Activated CD8-positive, alpha-beta memory T cell treated with anti-CD3 and anti-CD28 coated beads for 1 hour (primary cell): ENCODE data around the gene C11orf16.
"Not testable (repeated sequence)": the region's sequence is repeated elsewhere in the genome, so short reads cannot be mapped to it uniquely, and the experiment has no call there.

Experiments
- DNase-seq, 2 donors: peaks; one replicate each; pipeline ENCODE4 v3.0.0-alpha.2; 2020; ENCODE audit warnings: low read depth in 1 of 2; ENCODE audit errors: extremely low read depth in 1 of 2

The C11orf16 gene

DNA sequence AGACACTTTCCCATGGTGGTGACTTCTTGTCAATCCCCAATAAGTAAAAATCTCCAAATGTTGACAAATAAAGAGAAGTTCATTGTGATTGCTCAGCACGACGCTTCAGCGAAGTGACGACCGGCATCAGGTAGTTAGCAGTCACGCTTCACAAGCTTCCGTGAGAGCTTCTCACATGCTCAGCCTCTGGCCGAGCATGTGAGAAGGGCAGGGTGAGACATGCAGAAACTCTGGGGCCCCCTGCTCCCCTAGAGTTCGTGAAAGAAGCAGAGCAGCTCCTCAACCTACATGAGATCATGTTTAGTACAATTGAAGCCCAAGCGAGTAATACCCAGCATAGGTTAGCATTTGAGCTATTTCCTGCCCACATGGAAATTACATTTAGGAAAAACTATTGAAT is 4.4 kb upstream of the C11orf16 start:
- DNase-seq, result no peak

DNA sequence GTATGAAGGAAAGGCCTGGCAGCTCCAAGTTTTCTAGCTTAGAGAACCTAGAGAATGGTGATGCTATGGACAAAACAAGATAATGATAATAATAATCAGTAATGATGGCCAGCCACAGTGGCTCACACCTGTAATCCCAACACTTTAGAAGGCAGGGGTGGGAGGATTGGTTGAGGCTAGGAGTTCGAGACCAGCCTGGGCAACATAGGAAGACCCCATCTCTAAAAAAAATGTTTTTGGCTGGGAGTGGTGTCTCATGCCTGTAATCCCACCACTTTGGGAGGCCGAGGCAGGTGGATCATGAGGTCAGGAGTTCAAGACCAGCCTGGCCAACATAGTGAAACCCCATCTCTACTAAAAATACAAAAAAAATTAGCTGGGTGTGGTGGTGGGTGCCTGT is 3.0 kb upstream of the C11orf16 start:
- DNase-seq, result not testable (repeated sequence)

DNA sequence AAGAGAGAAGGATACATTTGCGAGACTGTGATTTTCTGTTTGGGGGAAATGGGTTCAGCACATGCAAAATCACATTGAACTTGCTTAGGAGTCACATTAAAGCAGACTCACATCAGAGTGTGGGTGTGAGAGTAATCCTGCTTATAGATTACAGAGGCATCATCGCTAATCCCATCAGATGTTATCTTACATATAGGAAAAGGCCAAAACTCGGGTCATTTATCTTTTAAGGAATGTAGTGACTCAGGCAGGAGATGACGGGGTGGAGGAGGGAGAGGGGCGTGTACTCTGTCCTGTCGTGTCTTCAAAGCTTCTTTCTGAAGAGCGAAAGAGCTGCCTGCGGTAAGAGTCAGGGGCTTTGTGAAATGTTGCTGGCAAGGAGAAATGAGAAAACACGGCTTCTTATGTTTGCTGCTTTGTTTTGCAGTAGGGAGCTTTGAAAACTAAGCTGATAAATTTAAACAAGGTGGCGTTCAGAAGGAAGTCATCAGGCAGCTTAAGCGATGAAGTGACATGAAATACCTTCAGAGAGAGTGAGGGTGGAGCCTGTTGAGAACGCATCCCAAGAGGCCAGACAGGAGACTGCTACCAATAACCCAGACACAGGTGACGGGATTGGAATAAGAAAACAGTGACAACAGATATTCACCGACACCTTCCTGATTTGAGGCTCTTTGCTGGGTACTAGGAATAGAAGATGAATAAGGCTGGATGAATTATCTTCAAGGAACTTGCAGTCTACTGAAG is 2.2 kb upstream of the C11orf16 start:
- no peak for DNase-seq

- no peak for DNase-seq
Measured at GRCh38 chr11:8933931-8934330, 1.2 kb upstream of the C11orf16 start.

GRCh38 chr11:8930456-8931175 is 2.1 kb downstream of the C11orf16 start:
- DNase-seq, result no peak

DNA sequence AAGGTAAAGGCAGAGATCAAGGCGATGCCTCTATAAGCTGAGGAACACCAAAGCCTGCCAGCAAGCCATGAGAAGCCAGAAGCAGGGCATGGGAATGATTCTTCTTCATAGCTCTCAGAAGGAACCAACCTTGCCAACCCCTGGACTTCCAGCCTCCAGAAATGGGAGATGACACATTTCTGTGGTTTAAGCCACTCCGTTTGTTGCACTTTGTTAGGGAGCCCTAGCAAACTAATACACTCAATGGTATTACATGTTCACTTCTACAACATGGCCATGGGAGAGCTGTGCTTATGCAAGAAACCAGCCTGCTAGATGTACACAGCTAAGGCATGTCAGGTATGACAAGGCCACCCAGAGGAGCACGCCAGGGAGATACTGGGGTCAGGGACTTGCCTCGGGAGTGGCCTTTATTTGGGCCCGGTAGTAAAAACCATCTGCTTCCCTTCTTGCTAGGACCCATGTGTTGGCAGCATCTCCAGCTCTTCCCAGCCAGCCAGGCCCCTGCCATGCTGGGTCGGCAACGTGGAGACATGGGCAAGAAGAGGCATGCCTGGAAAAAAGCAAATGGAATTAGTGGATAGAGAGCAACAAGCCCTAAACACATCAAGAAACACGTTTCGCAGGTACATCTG is 3.6 kb downstream of the C11orf16 start:
- no peak for DNase-seq

DNA sequence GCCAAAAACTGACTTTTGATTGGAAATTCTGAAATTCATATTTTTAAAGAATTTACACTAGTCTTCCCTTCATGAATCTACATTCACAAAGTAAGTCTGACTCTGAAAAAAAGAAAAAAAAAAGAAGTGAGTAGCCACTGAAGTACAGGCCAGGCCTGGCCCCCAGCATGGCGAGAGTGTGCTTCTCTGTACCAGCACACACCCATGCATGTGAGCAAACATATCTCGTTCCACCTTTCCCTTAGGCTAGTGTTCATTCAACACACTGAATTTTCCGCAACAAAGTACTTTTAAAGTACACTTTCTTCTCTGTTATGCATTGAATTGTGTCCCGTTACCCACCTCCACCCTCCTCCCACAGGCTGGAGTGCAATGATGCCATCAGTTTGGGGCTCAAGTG is 4.5 kb downstream of the C11orf16 start:
- DNase-seq, result no peak

DNA sequence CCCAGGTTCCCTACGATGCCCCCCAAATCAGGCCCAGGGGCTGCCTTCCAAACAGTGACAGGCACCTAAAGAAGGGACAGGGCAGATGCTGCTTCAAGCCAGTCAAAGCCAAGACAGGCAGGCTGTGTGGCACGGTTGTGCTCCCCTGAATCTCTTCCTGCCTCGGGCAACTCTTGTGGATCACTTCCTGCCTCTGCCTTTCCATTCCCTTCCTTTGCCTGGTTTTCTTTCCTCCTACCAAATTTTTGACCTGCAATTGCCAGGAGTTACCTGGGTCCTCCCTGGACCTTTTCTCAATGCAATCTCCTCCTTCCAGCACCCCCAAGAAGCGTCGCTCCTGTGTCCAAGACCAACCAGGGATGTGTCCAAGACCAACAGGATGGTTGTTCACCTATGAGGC is 5.5 kb downstream of the C11orf16 start:
- DNase-seq, result no peak

DNA sequence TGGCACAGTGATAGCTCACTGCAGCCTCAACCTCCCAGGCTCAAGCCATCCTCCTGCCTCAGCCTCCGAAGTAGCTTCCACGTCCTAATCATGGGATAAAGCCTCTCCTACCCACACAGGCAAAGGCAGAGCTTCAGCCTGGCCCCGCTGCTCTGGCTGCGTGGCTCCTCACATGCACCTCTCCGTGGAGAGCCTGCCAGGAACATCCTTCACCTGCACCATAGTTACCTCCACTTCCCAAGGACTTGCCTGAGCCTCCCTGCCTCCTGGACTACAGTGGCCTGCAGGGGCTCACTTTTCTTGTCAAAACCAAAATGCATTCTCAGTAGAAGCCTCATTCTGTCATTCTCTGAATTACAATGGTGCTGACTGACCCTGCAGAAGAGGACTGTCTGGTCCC is 6.5 kb downstream of the C11orf16 start:
- DNase-seq, result no peak

DNA sequence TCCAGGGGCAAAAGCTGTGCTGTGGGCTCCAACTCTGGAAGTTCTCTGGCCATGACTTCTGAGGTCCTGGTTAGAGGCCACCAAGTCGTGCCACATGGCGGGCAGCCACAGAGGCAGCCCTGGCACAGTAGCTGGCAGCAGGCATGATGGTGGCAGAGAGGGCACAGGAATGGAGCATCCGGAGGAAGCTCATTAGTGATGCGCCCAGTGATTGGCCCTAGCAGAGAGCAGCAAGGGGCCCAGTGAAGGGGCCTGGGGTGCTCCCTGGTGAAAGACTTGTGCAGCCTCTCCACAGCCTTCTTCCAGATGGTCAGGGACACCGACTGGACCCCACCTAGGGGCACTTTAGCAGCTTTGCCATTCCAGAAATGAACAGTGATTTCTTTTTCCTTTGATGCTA is 7.0 kb downstream of the C11orf16 start:
- DNase-seq, result no peak

DNA sequence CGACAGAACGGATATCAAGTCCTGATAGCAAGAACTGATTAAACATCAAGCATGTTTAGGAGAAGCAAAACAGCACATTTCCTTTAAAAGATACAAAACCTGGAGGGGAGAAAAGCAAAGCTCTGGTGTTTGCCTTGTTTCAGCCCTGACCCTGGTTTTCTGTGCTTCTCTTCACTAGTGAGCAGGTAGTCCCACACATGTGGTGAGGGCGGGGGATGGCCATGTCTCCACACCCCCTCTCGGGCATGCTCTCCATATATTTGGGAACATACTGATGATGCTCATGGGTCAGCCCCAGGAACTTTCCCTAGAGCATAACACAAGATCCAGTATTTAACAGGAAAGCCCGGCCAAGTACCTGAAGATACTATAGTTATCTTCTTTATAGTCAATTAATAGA is 10.1 kb downstream of the C11orf16 start:
- no peak for DNase-seq

DNA sequence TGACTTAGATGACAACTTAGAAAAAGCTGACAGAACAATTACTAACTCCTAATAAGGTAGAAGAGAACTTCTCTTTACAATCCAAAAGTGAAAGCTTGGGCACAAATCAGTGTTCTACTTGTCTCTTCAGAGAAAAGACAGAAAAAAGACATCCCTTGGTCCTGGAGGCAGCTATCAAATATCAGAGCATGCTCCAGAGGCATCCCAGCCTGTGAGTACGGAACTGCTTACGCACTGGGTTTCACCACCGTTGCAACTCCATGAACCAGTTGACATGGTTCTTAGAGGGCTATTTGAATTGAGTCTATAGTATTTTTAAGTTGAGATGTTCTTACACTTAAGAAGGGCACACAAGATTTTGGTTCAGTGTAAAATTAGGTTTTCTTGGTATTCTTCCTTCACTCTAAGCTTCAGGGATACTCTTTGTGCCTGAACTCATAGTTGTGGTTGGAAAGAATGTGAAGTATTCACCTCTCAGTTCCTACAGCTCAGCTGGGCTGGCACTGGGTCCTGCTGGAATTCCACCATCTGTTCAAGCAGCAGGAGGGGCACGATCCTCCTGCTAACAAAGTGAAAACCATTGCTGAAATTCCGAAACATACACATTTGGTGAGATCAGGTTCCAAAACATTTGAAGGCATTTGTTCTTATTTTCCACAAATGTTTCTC is 15.5 kb downstream of the C11orf16 start:
- no peak for DNase-seq

DNA sequence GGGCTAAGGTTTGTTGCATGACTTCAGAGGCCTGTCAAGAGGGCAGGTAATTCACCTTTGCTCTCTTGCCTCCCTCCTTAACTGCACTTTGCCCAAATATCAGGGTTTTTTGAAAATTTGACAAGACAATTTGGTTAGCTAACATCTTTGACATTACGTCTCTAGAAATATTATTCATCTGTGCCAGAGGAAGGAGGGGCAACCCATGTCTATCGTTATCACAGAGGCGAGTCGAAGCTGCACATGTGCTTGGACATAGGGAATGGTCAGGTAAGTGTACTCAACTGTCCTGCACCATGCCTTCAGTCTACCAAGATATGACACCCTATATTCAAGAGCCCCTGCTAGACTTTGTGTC is 18.1 kb downstream of the C11orf16 start:
- DNase-seq, result no peak

DNA sequence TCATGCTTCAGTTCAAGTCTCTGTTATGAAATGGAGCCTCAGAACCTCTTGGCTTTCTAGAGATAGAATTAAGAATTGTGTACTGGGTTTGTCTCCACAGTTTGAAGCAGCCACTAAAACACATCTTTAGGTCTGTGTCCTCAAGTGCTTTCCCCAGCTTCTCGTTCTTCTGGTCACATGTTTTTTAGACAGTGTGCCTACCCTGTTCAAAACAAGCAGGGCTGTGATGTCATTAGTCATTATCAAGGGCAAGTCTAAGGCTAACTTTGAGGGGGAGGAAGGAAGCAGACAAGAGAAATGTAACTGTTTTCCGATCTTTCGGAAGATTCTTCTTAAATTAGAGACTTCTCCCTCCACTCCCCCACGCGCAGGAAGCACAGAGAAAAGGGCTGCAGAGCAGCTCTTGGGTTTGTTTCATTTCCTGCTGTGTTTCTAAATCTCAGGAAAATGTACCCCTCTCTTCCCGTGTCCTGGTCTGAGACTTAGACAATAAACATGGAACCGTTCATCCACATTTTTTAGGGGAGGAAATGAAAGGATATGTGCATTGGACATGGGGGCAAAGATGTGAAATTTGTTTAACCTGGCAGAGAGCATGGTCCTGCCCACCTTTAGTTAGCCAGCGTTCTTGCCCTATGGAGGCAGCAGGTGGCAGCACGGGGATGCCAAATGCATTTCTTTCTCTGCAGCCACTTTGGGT is 18.6 kb downstream of the C11orf16 start:
- DNase-seq, result peak; percentile 7 to 20

GRCh38 chr11:8911029-8911823 is 21.5 kb downstream of the C11orf16 start, which contains the start of gene AKIP1:
Gene AKIP1 (plus strand): TSS chr11:8911189. CDS start chr11:8911450, 261 bp downstream.
- peak; percentile 52 to 66 for DNase-seq

DNA sequence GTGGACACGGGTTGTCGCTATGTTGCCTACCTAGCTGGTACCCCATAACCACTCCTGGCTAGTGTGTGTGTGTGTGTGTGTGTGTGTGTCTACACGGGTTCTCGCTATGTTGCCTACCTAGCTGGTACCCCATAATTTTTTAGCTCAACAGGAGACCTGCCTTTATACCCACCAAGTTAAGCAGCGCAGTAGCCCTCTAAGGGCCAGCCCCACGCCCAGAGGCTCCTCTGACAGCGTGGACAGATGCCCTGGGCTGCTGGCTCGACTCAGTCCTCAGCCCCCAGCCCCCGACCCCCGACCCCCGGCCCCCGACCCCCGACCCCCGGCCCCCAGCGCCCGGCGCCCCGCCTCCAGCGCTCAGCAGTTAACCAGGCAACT is 22.1 kb downstream of the C11orf16 start:
- DNase-seq, result peak in 1 of 2 donors; percentile 0

DNA sequence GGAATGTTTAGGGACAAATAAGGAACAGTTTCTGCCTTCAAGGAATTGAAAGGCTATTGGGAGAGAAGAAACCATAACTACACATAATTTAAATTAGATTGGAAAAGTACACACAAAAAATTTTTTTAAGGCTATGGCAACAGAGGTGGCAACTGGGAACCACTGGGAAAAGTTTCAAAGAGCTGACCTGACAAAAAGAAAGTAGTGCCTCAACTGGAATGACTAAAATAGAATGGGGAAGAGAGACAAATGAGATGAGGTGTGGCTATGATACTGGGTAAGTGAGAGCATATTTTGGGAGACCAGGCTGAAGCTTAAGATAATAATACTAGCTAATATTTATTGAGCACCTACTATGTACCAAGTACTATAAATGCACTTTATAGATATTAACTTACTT is 24.6 kb downstream of the C11orf16 start:
- DNase-seq, result no peak

DNA sequence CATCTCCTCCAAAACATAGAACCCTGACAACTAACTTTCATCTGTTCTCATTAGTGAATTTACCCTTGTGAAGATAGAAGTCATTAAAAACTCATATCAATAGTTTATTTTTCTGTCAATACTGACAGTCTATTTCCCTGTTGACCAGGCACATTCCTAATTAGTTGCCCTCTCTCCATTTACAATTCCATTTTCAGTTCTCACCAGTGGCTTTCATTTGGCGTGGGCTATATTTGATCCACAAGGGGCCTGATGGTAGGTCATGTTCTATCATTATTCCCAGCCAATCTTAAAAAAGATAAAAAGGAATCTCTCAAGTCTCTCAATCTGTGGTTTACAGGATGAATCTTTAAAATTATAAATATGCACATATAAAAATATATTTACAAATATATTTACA is 25.6 kb downstream of the C11orf16 start:
- DNase-seq, result no peak

DNA sequence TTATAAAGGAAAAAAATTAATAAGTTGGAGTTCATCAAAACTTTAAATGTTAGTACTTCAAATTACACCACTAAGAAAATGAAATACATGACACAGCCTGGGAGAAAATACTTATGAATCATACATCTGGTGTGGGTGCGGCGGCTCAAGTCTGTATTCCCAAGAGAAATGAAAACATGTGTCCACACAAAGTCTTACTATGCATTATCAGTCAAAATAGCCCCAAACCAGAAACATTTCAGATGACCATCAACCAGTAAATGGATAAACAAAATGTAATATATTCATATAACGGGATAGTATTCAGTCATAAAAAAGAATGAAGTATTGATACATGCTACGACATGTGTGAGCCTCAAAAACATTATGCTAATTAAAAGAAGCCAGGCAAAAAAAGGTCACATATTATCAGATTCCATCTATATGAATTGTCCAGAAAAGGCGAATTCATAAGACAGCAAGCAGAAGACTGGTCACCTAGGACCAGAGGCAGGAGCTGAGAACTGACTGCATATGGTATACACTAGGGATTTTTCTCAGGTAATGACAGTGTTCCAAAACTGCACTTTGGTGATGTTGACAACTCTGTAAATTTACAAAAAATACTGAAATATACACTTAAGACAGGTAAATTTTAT is 27.1 kb downstream of the C11orf16 start:
- DNase-seq, result no peak
